ENCODE results near the gene TBX21.
"Not testable (repeated sequence)": the region's sequence is repeated elsewhere in the genome, so short reads cannot be mapped to it uniquely, and the experiment has no call there.

DNA sequence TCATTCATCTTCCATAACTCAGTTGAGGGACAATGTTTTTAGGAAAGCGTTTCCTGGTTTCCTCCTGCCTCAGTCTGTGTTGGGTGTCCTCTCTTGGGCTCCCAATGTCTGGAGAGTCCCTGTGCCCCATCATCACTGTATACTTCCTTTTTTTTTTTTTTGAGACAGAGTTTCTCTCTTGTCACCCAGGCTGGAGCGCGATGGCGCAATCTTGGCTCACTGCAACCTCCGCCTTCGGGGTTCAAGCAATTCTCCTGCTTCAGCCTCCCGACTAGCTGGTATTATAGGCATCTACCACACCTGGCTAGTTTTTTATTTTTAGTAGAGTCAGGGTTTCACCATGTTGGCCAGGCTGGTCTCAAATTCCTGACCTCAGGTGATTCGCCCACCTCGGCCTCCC is 40.6 kb downstream of the TBX21 start:
- not testable (repeated sequence) for TF ChIP-seq POLR2A (IDR thresholded peaks at IDR 0.05; ENCODE audit: low read depth, low read length); POLR2AphosphoS5 (IDR thresholded peaks at IDR 0.05; ENCODE audit: low read depth, low read length); TAF1 (IDR thresholded peaks at IDR 0.05; ENCODE audit: low read depth, low read length); SPI1 (IDR thresholded peaks at IDR 0.05; ENCODE audit: low read depth, low read length); PAX5 (IDR thresholded peaks at IDR 0.05; ENCODE audit: insufficient read depth, low read length, severe bottlenecking); POU2F2 (IDR thresholded peaks at IDR 0.05; ENCODE audit: low read depth, low read length)
